ENCODE measurements around the gene HIGD2A.
A peak's percentile ranks its signal among the peaks of the same experiment; 100 is the strongest.

HIGD2A gene, protein sequence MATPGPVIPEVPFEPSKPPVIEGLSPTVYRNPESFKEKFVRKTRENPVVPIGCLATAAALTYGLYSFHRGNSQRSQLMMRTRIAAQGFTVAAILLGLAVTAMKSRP

DNA sequence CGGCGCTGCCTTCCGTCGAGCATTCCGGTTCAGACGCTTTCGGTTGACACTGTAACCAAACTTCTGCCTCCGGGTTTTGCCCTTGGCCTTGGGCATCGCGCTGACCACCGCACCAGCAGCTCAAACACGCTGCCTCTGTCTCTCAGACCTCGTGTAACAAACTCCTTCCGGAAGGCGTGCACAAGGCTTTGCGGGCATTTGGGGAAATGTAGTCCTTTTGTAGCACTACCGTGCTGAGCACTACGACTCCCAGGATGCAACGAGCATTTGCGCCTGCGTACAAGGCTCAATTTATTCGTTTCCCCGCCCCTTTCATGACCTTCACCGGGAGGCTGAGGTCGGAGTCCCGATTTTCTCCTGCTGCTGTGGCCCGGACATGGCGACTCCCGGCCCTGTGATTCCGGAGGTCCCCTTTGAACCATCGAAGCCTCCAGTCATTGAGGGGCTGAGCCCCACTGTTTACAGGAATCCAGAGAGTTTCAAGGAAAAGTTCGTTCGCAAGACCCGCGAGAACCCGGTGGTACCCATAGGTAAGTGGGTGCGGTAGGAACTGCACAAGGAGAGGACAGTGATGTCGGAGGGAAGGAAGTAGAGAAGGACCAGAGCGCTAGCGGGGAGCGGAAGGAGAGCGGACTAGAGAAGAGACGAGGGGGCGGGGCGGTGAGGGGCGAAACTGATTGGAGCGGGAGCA, at the start of gene HIGD2A, which contains the start of gene NOP16:
Gene HIGD2A (plus strand): TSS at position 308 of the 691 bp plus-strand sequence. CDS start 69 bp downstream, at position 377.
Gene NOP16 (minus strand): TSS at position 155 of the 691 bp plus-strand sequence. CDS start 59 bp downstream, at position 96.
- DNase-seq (ENCODE audit: insufficient read length, low spot score), result peak; percentile 99
- FAIRE-seq, result peak; percentile 89

DNA sequence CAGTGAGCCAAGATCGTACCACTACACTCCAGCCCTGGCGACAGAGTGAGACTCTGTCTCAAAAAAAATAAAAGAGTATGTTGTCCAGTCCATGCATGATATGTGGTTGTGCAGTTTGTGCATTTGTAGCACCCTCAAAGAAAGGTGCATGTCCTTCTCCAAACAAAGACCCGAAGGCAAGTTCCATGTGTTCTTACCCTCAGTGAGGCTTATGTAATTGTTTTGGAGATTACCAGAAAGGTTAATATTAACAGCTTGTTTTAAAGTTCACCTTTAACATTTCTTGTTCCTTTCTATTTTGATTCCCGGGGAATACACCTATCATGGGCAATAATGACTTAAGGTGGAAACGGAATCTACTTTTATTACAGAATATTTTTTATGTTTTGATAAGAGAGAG, 49.2 kb upstream of the HIGD2A start:
- DNase-seq (ENCODE audit: insufficient read length, low spot score), result no peak
- FAIRE-seq, result no peak

DNA sequence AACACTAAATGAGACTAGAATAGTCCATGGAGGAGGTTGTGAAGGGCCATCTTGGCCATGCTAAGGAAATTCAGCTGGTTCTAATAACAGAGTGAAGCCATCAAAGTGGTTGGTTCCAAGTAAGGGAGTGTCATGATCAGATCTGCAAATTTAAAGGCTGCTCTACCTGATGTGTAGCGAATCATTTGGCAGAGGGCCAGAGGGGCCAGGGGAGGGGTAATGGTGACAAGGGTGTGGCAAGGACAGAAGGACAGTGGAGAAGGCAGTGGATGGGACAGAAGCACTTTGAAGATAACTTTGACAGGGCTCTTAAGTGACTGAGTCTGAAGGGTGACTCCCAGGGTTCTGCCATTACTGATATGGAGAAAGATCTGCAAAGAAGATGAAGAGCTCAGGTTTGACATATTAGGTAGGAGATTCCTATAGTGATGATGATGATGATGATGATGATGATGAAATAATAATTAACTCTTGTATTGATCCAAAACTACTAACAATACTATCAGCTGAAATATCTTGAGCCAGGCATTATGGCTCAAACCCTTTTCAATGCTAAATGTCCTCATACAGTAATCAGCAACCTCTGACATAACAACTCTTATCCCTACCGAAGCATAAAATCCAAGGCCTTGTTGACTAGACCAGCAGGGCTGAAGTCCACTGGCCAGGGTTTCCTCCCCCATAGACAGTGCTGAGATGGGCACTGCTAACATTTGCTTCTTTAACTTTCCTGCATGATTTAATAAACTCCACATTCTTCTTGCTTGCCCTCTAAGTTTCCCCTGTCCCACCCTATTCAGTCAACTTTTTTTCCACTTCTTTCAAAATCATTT, 47.0 kb upstream of the HIGD2A start:
- FAIRE-seq (no peak), DNase-seq (ENCODE audit: insufficient read length, low spot score) (no peak)

DNA sequence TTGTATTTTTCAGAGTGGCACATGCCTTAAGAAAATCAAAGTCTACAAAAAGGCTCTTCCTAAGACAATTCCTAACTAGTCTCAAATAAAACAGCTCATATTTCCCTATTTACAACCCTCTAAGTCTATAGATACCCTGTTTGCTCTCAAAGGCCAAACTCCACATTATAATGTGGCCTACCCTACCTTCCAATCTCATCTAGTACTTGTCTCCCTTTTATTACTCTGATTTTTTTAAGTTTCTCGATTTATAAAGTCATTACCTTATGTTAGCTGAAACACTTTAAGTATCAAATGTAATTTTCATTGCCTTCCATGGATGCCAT, 46.4 kb upstream of the HIGD2A start:
- no peak for DNase-seq (ENCODE audit: insufficient read length, low spot score)
- FAIRE-seq, result no peak

DNA sequence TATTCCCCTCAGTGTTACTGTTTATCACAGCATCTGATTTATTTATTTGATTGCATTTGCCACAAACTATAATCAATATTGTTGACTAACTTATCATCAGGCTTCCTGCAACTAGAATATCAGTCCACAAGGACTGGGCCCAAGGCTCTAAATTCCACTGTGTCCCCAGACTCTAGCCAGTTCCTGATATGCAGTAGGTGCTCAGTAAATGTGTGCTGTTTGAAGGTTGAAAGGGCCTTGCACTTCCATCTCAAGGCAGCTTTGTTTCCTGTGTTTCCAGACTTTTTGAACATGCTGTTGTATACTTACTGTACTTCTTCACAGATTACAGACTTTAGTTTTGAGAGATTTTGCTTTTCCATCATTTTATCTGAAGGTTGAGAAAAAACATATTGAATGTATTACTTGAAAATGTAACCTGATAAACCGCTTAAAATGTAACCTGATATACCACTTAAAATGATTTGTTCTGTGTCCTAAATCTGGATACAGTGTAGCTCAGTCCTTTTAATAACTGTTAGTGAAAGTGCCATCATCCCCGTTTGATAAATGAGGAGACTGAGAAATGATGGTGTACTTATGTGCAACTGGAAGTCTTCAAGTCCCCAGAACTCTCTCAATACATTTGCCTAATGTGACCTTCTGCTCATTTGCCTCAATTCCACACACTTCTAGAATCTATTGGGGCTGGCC, 45.6 kb upstream of the HIGD2A start:
- FAIRE-seq (no peak), DNase-seq (ENCODE audit: insufficient read length, low spot score) (no peak)

DNA sequence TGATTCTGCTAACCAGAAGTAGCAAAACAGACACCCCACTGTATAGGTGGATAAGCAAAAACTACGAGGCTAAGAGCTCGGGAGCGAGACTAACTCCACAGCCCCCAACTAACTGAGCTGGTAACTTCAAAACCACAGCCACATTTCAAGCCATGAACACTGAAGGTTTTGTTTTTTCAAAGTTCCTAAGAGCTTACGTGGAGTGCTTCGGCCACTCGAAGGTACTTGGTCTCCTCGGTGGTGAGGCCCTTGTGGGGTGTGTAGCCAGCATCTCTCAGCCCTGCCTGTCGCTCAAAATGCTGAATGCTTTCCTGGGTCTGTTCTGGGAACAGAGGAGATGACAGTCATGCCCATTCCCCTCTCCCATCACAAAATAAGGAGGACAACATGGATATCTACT, 38.1 kb upstream of the HIGD2A start:
- DNase-seq (ENCODE audit: insufficient read length, low spot score) (no peak), FAIRE-seq (no peak)

DNA sequence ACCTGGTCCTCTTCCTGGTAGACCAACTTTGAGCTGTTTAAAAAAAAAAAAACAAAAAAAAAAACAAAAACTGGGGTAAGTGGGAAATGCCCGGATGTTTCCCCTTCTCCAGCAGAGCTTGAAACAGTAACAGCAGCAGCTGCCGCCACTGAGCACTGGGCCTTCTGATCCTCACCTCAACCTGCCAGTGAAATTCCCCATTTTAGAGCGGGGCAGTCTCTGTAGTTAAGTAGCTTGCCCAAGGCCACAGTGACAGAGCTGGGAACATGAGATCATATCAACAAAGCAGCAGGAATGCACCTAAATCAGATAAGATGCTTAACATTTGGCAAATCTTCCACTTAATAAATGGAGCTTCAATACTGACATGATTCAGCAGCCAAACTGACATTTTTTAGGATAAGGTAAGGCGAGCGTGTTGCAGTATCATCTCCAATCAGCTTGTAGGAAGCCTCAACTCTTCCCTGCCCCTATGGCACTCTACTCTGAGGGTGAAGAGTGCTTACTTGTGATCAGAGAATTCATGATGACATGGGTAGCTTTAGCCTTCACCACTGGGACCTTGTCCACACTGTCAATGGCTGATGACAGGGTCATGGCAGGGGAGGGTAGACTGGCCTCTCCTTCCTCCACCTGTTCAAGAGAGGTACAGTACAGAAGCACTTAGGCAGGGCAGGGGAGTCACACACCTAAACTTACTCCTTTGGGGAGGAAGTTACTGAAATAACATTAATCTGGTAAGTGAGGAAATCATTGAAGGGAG, 36.3 kb upstream of the HIGD2A start:
- FAIRE-seq (peak; percentile 9), DNase-seq (ENCODE audit: insufficient read length, low spot score) (no peak)

DNA sequence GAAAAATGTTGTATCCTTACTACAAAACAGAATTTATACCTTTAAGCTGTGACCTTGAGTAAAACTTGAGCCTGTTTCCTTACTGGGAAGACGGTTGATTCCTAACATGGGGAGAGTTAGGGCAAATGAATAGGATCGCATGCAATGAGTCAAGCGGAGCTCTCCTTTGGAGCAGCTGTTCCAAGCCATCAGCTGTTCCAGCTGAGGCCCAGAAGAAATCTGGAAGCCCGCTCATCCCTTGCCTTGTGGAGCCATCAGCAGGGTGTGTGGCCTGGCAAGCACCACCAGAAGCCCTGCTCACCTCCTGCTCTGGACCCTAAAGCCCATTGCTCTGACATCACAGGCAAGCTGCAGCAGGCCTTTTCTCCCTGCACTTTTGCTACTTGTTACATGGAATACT, 35.0 kb upstream of the HIGD2A start:
- DNase-seq (ENCODE audit: insufficient read length, low spot score) (no peak), FAIRE-seq (no peak)

DNA sequence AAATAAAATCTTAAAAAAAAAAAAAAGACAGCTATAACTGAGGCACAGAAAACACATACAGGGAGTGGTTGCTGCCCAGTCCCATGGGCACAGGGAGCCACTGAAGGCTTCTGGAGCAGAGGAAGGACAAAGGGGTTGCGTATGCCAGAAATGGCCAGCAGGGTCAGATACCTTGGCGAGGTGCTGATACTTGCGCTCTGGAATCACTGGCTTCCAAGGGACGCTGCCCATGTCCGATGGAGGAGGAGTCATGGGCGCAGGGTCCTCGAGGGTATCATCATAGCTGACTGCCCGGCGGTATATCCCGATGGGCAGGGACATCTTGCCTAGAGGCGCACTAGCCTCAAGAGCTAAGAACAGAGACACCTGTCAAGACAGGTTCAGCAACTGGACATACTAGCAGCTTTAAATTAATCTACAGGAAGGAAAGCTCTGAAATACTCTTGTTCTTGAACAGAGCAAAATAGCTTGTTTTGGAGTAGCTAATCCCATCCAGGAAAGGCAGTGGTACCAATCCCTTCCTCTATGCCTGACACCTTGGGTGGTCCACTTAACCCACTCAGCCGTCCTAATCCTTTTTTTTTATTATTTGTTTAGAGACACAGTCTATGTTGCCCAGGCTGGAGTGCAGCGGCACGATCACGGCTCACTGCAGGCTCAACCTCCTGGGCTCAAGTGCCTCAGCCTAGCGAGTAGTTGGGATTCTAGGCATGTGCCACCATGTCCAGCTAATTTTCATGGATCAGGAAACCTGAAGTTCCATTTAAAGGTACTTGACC, 33.0 kb upstream of the HIGD2A start:
- no peak for FAIRE-seq
- no peak for DNase-seq (ENCODE audit: insufficient read length, low spot score)

DNA sequence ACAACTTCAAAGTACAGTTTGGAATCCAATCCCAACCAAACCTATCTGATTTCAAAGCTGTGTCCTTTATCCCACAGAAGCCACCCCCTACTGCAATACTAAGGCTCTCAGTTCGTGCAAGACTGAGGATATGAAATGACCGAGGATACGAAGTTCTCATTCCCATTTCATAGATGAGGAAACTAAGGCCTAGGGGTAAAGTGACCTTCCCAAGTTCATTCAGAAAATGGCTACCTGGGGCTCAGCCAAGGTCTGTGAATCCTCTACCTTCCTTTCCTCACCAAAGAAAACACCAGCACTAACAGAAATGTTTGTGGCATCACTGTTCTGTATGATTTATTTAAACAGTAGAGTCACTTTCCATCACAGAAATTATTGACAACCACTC, 32.4 kb upstream of the HIGD2A start:
- FAIRE-seq (no peak), DNase-seq (ENCODE audit: insufficient read length, low spot score) (no peak)

DNA sequence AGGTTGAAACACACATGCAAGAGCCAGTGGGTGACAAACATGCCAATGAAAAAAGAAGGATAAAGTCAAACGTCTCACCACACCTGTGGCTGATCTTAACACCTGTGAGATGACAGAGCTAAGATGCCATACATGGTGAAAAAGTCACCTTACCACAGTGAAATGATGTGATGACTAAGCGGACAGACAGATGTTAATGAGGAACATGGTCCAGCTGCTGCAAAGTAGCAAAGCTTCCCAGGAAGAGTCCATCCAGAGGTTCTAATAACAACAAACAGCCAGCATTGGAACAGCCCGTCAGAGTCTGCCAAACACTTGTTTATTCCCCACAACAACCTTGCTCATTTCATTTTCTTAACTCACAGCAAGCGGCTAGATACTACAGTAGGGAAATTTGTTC, 28.9 kb upstream of the HIGD2A start:
- no peak for DNase-seq (ENCODE audit: insufficient read length, low spot score)
- no peak for FAIRE-seq

DNA sequence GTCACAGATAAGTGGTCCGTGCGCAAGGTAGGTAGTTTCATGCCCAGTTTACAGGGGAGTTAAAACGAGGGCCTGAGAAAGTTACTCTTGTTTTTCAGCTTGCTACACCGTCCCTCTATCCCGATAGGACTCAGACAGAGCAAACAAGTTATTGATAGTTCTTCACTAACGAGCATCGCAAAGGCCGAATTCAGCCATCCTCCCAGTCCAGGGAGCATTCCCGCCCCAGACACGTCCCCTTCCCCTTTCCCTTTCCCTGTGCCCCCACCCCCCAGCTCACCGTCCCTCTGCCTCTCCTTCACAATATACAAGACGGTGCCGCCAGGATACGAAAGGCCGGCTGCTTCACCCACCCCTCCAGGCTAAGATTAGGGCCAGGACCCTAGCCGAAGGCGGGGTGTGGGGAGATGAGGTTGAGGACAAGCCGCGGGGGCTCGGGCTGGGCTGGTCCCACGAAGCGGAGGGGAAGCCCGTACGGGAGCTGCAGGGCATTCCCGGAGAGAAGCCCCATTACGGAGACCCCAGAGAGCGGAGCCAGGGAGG, 27.6 kb upstream of the HIGD2A start:
- FAIRE-seq, result no peak

DNA sequence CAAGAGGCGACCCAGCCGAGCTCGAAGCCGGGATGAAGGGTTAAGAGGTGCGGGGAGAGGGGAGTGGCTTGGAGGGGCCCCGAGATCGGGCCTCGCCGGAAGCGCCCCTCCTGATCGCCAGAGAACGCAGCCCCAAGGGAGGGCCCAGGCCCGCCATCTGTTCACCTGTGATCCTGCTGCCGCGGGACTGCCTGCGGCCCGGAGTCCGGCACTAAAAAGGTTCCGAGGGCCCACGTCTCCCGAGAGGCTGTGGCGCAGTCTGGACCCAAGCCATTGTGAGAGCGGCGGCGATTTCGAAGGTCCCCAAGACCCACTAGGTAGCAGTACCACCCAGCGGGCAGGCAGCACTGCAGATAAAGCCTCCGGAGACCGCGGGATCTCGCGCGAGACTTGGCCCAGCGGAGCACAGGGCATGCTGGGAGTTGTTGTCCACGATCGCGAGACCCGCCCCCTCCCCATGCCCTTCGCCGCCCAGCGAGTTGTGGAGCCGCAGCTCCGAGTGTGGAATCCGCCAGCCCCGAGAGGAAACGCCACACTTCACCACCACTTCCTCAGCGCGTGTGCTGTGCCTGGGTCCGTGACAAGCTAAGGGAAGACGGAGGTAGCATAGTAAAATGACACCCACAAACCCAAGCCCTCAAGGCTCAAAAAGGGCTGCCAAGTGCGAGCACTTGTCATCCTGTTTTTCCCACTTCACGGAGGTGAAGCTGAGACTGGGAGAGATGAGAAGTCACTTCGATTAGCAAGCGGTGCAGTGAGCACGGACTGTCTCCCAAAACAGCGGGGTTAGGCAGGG, 26.9 kb upstream of the HIGD2A start, which contains the start of gene KIAA1191:
Gene KIAA1191 (minus strand): TSS at position 328 of the 796 bp plus-strand sequence. CDS start 2,256 bp downstream, outside the sequence.
- FAIRE-seq (peak; percentile 16), DNase-seq (ENCODE audit: insufficient read length, low spot score) (peak; percentile 91)

More for the DNA sequence above, 27.6 kb upstream of the HIGD2A start:
- DNase-seq (ENCODE audit: insufficient read length, low spot score), result peak; percentile 19

DNA sequence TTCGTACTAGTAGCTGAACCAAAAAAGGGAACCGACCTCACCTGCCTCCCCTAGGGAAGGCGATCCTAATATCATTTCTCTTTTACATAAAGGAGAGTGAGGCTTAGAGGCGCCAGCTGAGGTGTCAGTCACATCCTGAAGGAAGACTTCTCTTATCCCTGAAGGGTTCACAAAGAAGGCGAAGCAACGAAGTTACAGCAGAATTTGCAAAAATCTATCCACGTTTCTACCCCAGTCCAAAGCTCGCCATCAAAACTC, 26.4 kb upstream of the HIGD2A start:
- FAIRE-seq (no peak), DNase-seq (ENCODE audit: insufficient read length, low spot score) (no peak)

DNA sequence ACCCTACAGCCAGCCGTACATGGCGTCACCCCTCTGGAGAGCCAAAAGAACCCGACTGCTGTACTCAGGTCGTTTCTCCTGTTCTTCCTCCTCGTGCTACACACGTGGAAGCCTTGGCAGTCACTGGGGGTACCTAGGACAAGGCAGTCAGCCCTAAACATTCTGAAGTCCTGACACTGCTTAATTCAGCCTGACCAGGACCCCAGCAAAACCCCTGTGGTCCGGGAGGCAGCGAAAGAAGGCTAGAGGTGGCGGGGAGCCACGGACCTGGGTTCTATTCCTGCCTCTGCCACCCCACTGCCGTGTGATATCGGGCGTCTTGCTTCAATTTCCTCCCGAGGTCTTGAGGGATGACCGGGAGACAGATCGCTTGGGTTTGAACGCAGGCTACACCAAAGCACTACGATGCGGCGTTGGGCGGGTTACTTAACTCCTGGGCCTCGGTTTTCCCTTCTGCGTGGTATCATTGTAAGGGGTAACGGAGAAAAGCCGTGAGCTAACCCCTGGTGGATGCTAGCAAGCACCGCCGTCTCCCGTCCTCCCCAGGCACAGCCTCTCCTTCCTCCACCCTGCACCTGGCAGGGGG, 23.7 kb upstream of the HIGD2A start:
- DNase-seq (ENCODE audit: insufficient read length, low spot score) (no peak), FAIRE-seq (no peak)

DNA sequence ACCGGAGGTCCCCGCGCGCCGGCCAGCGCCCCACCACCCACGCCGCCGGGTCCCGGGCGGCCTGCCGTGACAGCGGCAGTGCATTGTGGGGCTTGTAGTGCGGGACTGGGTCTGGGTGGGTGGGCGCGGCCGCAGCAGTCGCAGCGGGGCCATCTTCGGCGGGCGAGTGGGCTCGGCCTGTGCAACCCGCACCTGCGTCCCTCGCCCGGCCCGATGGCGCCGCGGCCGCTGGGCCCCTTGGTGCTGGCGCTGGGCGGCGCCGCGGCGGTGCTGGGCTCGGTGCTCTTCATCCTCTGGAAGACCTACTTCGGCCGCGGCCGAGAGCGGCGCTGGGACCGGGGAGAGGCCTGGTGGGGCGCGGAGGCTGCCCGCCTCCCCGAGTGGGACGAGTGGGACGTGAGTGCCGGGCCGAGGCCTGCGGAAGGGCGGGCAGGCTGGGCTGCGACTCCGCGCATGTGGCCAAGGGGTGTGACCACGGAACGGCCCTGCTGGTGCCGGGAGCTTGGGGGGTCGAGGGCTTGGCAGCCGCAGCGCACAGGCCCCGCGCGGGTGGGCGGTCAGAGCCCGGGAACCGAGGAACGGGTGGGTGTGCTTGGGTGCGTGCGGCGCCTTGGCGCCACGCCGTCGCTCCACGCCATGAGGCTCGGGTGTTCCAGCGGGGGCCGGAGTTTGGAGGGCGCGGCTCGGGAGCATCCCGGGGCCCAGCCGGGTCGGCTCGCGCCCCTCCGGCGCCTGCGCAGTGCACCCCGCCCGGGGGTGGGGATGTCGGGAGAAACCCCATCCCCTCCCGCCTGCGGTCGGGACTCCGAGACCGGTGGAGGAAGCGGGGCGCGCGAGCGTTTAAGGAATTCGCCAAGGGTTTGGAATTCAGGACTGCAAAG, 23.0 kb upstream of the HIGD2A start, which contains the start of gene ARL10:
Gene ARL10 (plus strand): TSS at position 137 of the 881 bp plus-strand sequence. CDS start 77 bp downstream, at position 214.
- peak; percentile 82 for DNase-seq (ENCODE audit: insufficient read length, low spot score)
- peak; percentile 79 for FAIRE-seq

DNA sequence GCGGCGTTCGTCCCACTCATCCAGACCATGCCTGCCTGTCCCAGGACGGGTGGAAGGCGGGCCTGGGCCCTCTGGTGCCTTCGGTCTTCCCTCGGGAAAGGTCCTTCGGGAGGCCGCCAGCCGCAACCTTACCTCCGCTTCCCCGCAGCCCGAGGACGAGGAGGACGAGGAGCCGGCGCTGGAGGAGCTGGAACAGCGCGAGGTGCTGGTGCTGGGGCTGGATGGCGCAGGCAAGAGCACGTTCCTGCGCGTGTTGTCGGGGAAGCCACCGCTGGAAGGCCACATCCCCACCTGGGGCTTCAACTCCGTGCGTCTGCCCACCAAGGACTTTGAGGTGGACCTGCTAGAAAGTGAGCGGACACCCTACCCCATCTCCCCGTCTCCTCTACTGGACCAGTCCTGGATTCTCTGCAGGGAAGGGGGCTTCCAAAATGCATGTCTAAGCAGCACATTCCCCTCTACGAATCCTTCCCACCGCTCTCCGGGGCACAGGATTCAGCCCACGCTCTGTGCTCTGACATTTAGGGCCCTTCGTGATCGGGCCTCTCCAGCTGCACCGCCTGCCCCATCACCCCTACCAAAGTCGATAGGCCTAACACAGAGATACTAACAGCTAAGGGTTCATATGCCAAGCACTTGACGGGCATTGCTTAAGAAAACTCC, 22.2 kb upstream of the HIGD2A start:
- FAIRE-seq (no peak), DNase-seq (ENCODE audit: insufficient read length, low spot score) (no peak)
